GM23248 (cell line): ENCODE results near the gene ZNF107. TPM values are rescaled to one million over a fixed set of nuclear protein-coding genes. Genes with fewer than 3 reads are reported as not detected.

Experiments used
- DNase-seq: peaks from one replicate; pipeline ENCODE4 v3.0.0-alpha.2; 2015
- H2AFZ ChIP-seq: fragments of 200-600 bp; sonication (generic); 2 replicates; pipeline ENCODE4 v1.6.1; 2016; ENCODE audit warnings: antibody characterized with exemption
- H3F3A ChIP-seq: fragments of 200-600 bp; sonication (generic); 2 replicates; pipeline ENCODE4 v1.6.1; 2016; ENCODE audit warnings: mild to moderate bottlenecking, antibody characterized with exemption, mixed run types; ENCODE audit not compliant: insufficient read depth
- H3K27ac ChIP-seq: fragments of 200-600 bp; sonication (generic); 2 replicates; pipeline ENCODE4 v1.5.1; 2016; ENCODE audit warnings: mild to moderate bottlenecking
- H3K27me3 ChIP-seq: fragments of 200-600 bp; sonication (generic); replicated peaks from 2 replicates; pipeline ENCODE4 v1.6.1; 2016; ENCODE audit warnings: mild to moderate bottlenecking; ENCODE audit not compliant: insufficient read depth
- H3K36me3 ChIP-seq: fragments of 200-600 bp; sonication (generic); 2 replicates; pipeline ENCODE4 v1.6.1; 2016; ENCODE audit warnings: low read depth, mild to moderate bottlenecking
- H3K4me1 ChIP-seq: fragments of 200-600 bp; sonication (generic); 2 replicates; pipeline ENCODE4 v1.6.1; 2016; ENCODE audit warnings: mild to moderate bottlenecking; ENCODE audit not compliant: insufficient read depth
- H3K4me2 ChIP-seq: fragments of 200-600 bp; sonication (generic); one replicate; pipeline ENCODE4 v1.6.1; 2016; ENCODE audit warnings: mild to moderate bottlenecking; ENCODE audit not compliant: unreplicated experiment
- H3K4me3 ChIP-seq: fragments of 200-600 bp; sonication (generic); 2 replicates; pipeline ENCODE4 v1.5.1; 2016; ENCODE audit warnings: mild to moderate bottlenecking
- H3K79me2 ChIP-seq: fragments of 200-600 bp; sonication (generic); 2 replicates; pipeline ENCODE4 v1.6.1; 2016; ENCODE audit warnings: mild to moderate bottlenecking; ENCODE audit not compliant: insufficient read depth
- H3K9ac ChIP-seq: fragments of 200-600 bp; sonication (generic); 2 replicates; pipeline ENCODE4 v1.6.1; 2016; ENCODE audit warnings: mild to moderate bottlenecking
- H3K9me2 ChIP-seq: fragments of 200-600 bp; sonication (generic); 2 replicates; pipeline ENCODE4 v1.6.1; 2016; ENCODE audit warnings: mixed run types, mild to moderate bottlenecking, moderate library complexity; ENCODE audit not compliant: insufficient read depth
- H3K9me3 ChIP-seq: fragments of 200-600 bp; sonication (generic); one replicate; pipeline ENCODE4 v1.6.1; 2017; ENCODE audit warnings: low read depth
- H4K20me1 ChIP-seq: fragments of 200-600 bp; sonication (generic); 2 replicates; pipeline ENCODE4 v1.6.0; 2016; ENCODE audit not compliant: insufficient read depth
- EZH2 ChIP-seq: fragments of 200-600 bp; sonication (generic); IDR thresholded peaks from 2 replicates; pipeline ENCODE4 v1.6.1; 2018; ENCODE audit warnings: antibody characterized with exemption, mild to moderate bottlenecking; ENCODE audit not compliant: insufficient read depth, poor library complexity, severe bottlenecking
- EZH2phosphoT487 ChIP-seq: fragments of 200-600 bp; sonication (generic); IDR thresholded peaks from 2 replicates; pipeline ENCODE4 v1.6.1; 2018; ENCODE audit warnings: antibody characterized with exemption, moderate library complexity, mild to moderate bottlenecking, low read depth; ENCODE audit not compliant: insufficient read depth
- WGBS, 2 experiments: methylation state at CpG; one replicate each; pipeline ENCODE4 v1.1.6; 2015 to 2017; ENCODE audit warnings: low lambda C conversion rate in 2 of 2, low coverage in 1 of 2; ENCODE audit errors: missing lambda C conversion rate in 2 of 2; 5-methylcytosine and 5-hydroxymethylcytosine counted together
- in situ Hi-C: fragments of 300-500 bp; cut with MboI; formaldehyde crosslinking; loops from 2 replicates; pipeline ENCODE4 v1.15.0; 2020
- polyA plus RNA-seq: library from polyadenylated mRNA; unstranded; fragments of >200 nt; fragmentation: Nextera tagmentation; extraction: Ambion mirVana; gene quantifications from 2 replicates; pipeline ENCODE4 v1.2.1, GENCODE V29; 2016
- total RNA-seq: library from RNA; depleted of rRNA; stranded (reverse); fragments of >200 nt; shearing (Covaris generic); gene quantifications from 2 replicates; pipeline ENCODE4 v1.2.3, GENCODE V29; 2014

Gene ZNF107
- total and polyA plus RNA-seq, 2 experiments from 2014 or later = 2.5 to 3.2 TPM

- Histone ChIP-seq H3K36me3 (no peaks in the 10 kb centered on the region), H3K79me2 (no peaks in the 10 kb centered on the region), H3K9ac (no peak overlapping the region), H3F3A (no peaks in the 10 kb centered on the region), H3K4me3 (no peak overlapping the region), H3K9me2 (no peaks in the 10 kb centered on the region), H3K4me2 (no peak overlapping the region), H4K20me1 (no peaks in the 10 kb centered on the region), H3K27me3 (no peaks in the 10 kb centered on the region), H3K27ac (no peak overlapping the region), H3K9me3 (no peaks in the 10 kb centered on the region), H3K4me1 (no peaks in the 10 kb centered on the region), H2AFZ (no peak overlapping the region)
- WGBS, 2 experiments = 23 to 25% methylated on average over 12 of the region's 12 CpGs
- peak; percentile 10 for DNase-seq
- TF ChIP-seq EZH2 = no peak
- TF ChIP-seq EZH2phosphoT487 = no peak
- in situ Hi-C loops = no loop called here
Measured at GRCh38 chr7:64625114-64626082, 40.5 kb upstream of the ZNF107 start.

- Histone ChIP-seq H3K27me3 (no peaks in the 10 kb centered on the region), H3K9me2 (no peaks in the 10 kb centered on the region), H3K36me3 (no peaks in the 10 kb centered on the region), H3K9me3 (no peaks in the 10 kb centered on the region), H2AFZ (no peak overlapping the region), H3K79me2 (no peaks in the 10 kb centered on the region), H3K4me1 (no peaks in the 10 kb centered on the region), H3K27ac (no peak overlapping the region), H3K4me2 (no peak overlapping the region), H3F3A (no peaks in the 10 kb centered on the region), H3K4me3 (no peak overlapping the region), H4K20me1 (no peaks in the 10 kb centered on the region), H3K9ac (no peak overlapping the region)
- in situ Hi-C loops = no loop called here
- 25 to 31% methylated on average over 5 of the region's 5 CpGs for WGBS, 2 experiments
- no peak for DNase-seq
- TF ChIP-seq EZH2 = no peak
- TF ChIP-seq EZH2phosphoT487 = no peak
Measured at GRCh38 chr7:64626083-64626469, 39.9 kb upstream of the ZNF107 start.

GRCh38 chr7:64626557-64626956, 39.4 kb upstream of the ZNF107 start:
- in situ Hi-C loops = no loop called here
- TF ChIP-seq EZH2phosphoT487 (no peak), EZH2 (no peak)
- 26 to 29% methylated on average over 2 of the region's 2 CpGs for WGBS, 2 experiments

GRCh38 chr7:64628192-64628591, 37.7 kb upstream of the ZNF107 start:
- no peaks in the 10 kb centered on the region for H3K36me3 ChIP-seq
- no peaks in the 10 kb centered on the region for H4K20me1 ChIP-seq
- H3K4me3 ChIP-seq = no peak overlapping the region
- in situ Hi-C loops = no loop called here
- TF ChIP-seq EZH2 (no peak), EZH2phosphoT487 (no peak)
- peak; percentile 23 for DNase-seq
- no peaks in the 10 kb centered on the region for H3K9me3 ChIP-seq
- no peak overlapping the region for H2AFZ ChIP-seq
- no peaks in the 10 kb centered on the region for H3K79me2 ChIP-seq
- H3K27ac ChIP-seq = no peak overlapping the region
- no peaks in the 10 kb centered on the region for H3K27me3 ChIP-seq
- no peaks in the 10 kb centered on the region for H3K4me1 ChIP-seq
- H3K9me2 ChIP-seq = no peaks in the 10 kb centered on the region
- no peak overlapping the region for H3K9ac ChIP-seq
- H3K4me2 ChIP-seq = no peak overlapping the region
- no peaks in the 10 kb centered on the region for H3F3A ChIP-seq

More at GRCh38 chr7:64626557-64626956, 39.4 kb upstream of the ZNF107 start:
- H3K9ac ChIP-seq = no peak overlapping the region
- H3K9me2 ChIP-seq = no peaks in the 10 kb centered on the region
- no peaks in the 10 kb centered on the region for H3K79me2 ChIP-seq
- H2AFZ ChIP-seq = no peak overlapping the region
- no peaks in the 10 kb centered on the region for H3F3A ChIP-seq
- no peak overlapping the region for H3K27ac ChIP-seq
- H3K9me3 ChIP-seq = no peaks in the 10 kb centered on the region
- no peak for DNase-seq
- no peak overlapping the region for H3K4me2 ChIP-seq
- H4K20me1 ChIP-seq = no peaks in the 10 kb centered on the region
- H3K4me1 ChIP-seq = no peaks in the 10 kb centered on the region
- no peaks in the 10 kb centered on the region for H3K36me3 ChIP-seq
- H3K27me3 ChIP-seq = no peaks in the 10 kb centered on the region
- no peak overlapping the region for H3K4me3 ChIP-seq
